Mesendoderm (in vitro differentiated cells): ENCODE data around the gene ABI3BP.

Experiments used
- DNase-seq: peaks from one replicate; pipeline ENCODE4 v3.0.0; 2013
- H2AK5ac ChIP-seq: 2 replicates; pipeline ENCODE4 v1.6.1; 2013; ENCODE audit warnings: low read length, inconsistent platforms
- H2BK120ac ChIP-seq: 2 replicates; pipeline ENCODE4 v1.6.1; 2013; ENCODE audit warnings: low read depth, mild to moderate bottlenecking, low read length, moderate library complexity, mixed read lengths
- H2BK15ac ChIP-seq: replicated peaks from 2 replicates; pipeline ENCODE4 v1.6.1; 2013; ENCODE audit warnings: low read depth, mild to moderate bottlenecking, moderate library complexity
- H2BK5ac ChIP-seq: 2 replicates; pipeline ENCODE4 v1.6.1; 2013; ENCODE audit warnings: low read length, inconsistent platforms
- H3K18ac ChIP-seq: 2 replicates; pipeline ENCODE4 v1.6.1; 2013; ENCODE audit warnings: mild to moderate bottlenecking, low read length, mixed read lengths
- H3K23ac ChIP-seq: one replicate; pipeline ENCODE4 v1.6.1; 2013; ENCODE audit warnings: low read length
- H3K27ac ChIP-seq: 2 replicates; pipeline ENCODE4 v1.5.1; 2013; ENCODE audit warnings: low read depth, mild to moderate bottlenecking, inconsistent platforms, low read length, moderate library complexity
- H3K27me3 ChIP-seq: 2 replicates; pipeline ENCODE4 v1.6.1; 2013; ENCODE audit warnings: low read length, control low read depth, mild to moderate bottlenecking, inconsistent platforms; ENCODE audit not compliant: insufficient read depth, poor library complexity
- H3K36me3 ChIP-seq: 2 replicates; pipeline ENCODE4 v1.6.1; 2013; ENCODE audit warnings: low read length, inconsistent platforms; ENCODE audit not compliant: control insufficient read depth, insufficient read depth
- H3K4ac ChIP-seq: one replicate; pipeline ENCODE4 v1.6.1; 2013; ENCODE audit warnings: low read depth, mild to moderate bottlenecking, low read length, moderate library complexity
- H3K4me1 ChIP-seq: 2 replicates; pipeline ENCODE4 v1.6.1; 2013; ENCODE audit warnings: low read depth, low read length, inconsistent platforms; ENCODE audit not compliant: control insufficient read depth
- H3K4me2 ChIP-seq: 2 replicates; pipeline ENCODE4 v1.6.1; 2013; ENCODE audit warnings: low read length
- H3K4me3 ChIP-seq: 2 replicates; pipeline ENCODE4 v1.5.1; 2013; ENCODE audit warnings: mild to moderate bottlenecking, low read length
- H3K56ac ChIP-seq: one replicate; pipeline ENCODE4 v1.6.1; 2013; ENCODE audit warnings: low read length
- H3K79me1 ChIP-seq: 2 replicates; pipeline ENCODE4 v1.6.1; 2013; ENCODE audit warnings: low read length, inconsistent platforms
- H3K79me2 ChIP-seq: 2 replicates; pipeline ENCODE4 v1.6.1; 2013; ENCODE audit warnings: mild to moderate bottlenecking, low read length; ENCODE audit not compliant: control insufficient read depth, insufficient read depth
- H3K9ac ChIP-seq: 2 replicates; pipeline ENCODE4 v1.6.1; 2013; ENCODE audit warnings: low read length, inconsistent platforms
- H4K5ac ChIP-seq: one replicate; pipeline ENCODE4 v1.6.1; 2013; ENCODE audit warnings: low read length
- H4K8ac ChIP-seq: one replicate; pipeline ENCODE4 v1.6.1; 2013; ENCODE audit warnings: low read depth, mild to moderate bottlenecking, control low read depth, low read length, moderate library complexity
- WGBS: extraction: QIAGEN DNeasy Blood & Tissue Kit; methylation state at CpG from one replicate; pipeline ENCODE4 v1.1.7; 2013; ENCODE audit warnings: low lambda C conversion rate, missing lambda C conversion rate; ENCODE audit not compliant: insufficient coverage; ENCODE audit errors: extremely low coverage; 5-methylcytosine and 5-hydroxymethylcytosine counted together

ABI3BP gene

DNA sequence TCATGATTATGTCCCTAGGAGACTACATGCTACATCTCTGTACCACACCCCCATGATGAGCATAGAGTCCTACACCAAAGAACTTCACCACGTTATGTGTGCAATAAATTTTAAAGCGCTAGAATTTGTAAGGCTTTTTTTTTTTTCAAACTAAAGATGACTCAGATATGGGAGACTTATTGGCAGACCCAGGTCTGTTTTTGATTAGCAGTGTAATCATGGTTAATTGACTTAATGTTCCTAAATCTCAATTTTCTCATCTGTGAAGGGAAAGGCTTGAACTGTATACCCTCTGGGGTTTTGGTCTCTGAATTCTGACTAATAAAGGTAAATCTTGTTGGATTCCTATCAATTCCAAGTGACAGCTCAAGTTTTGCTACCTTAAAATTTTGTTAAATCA, 26.4 kb downstream of the ABI3BP start:
- H3K4ac ChIP-seq, result no peak overlapping the region
- no peak overlapping the region for H3K18ac ChIP-seq
- H4K5ac ChIP-seq, result no peak overlapping the region
- H2BK15ac ChIP-seq, result no peak overlapping the region
- H4K8ac ChIP-seq, result no peak overlapping the region
- no peaks in the 10 kb centered on the region for H3K79me2 ChIP-seq
- no peak overlapping the region for H3K4me2 ChIP-seq
- no peaks in the 10 kb centered on the region for H3K36me3 ChIP-seq
- no CpG with 5 or more reads among the region's 2 CpGs for WGBS
- H3K56ac ChIP-seq, result no peak overlapping the region
- no peak overlapping the region for H3K9ac ChIP-seq
- no peak overlapping the region for H3K27ac ChIP-seq
- H3K4me1 ChIP-seq, result no peaks in the 10 kb centered on the region
- H3K79me1 ChIP-seq, result no peaks in the 10 kb centered on the region
- H2BK120ac ChIP-seq, result no peak overlapping the region
- no peak overlapping the region for H3K23ac ChIP-seq
- H2AK5ac ChIP-seq, result no peak overlapping the region
- H3K27me3 ChIP-seq, result no peaks in the 10 kb centered on the region
- no peak for DNase-seq
- no peak overlapping the region for H3K4me3 ChIP-seq
- no peak overlapping the region for H2BK5ac ChIP-seq

DNA sequence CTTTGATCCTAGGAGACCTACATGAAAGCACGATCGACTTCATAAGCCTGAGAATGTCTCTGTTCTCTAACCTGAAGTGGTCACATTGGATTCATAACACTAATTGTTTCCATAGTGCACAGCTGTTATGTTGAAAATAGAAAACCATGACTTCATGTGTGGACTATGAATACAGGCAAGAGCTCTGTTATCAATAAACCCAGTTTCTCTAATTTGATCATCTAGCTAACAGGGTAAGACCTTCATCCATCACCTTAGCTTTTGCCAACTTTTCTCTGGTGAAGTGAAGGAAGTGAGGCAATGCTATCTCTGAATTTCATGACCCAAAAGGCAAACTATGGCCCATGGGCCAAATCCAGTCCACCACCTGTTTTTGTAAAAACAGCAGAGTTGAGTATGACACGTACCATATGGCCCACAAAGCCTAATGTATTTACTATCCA, 27.2 kb downstream of the ABI3BP start:
- H3K9ac ChIP-seq, result no peak overlapping the region
- DNase-seq, result no peak
- no peak overlapping the region for H3K27ac ChIP-seq
- H3K79me2 ChIP-seq, result no peaks in the 10 kb centered on the region
- H3K27me3 ChIP-seq, result no peaks in the 10 kb centered on the region
- no peak overlapping the region for H2BK120ac ChIP-seq
- H2BK15ac ChIP-seq, result no peak overlapping the region
- no peak overlapping the region for H3K23ac ChIP-seq
- H4K5ac ChIP-seq, result no peak overlapping the region
- H2AK5ac ChIP-seq, result no peak overlapping the region
- H2BK5ac ChIP-seq, result no peak overlapping the region
- H3K56ac ChIP-seq, result no peak overlapping the region
- H3K79me1 ChIP-seq, result no peaks in the 10 kb centered on the region
- no peak overlapping the region for H3K4me3 ChIP-seq
- H3K4ac ChIP-seq, result no peak overlapping the region
- H3K18ac ChIP-seq, result no peak overlapping the region
- H4K8ac ChIP-seq, result no peak overlapping the region
- H3K4me1 ChIP-seq, result no peaks in the 10 kb centered on the region
- no CpG with 5 or more reads among the region's 3 CpGs for WGBS
- no peaks in the 10 kb centered on the region for H3K36me3 ChIP-seq
- no peak overlapping the region for H3K4me2 ChIP-seq

DNA sequence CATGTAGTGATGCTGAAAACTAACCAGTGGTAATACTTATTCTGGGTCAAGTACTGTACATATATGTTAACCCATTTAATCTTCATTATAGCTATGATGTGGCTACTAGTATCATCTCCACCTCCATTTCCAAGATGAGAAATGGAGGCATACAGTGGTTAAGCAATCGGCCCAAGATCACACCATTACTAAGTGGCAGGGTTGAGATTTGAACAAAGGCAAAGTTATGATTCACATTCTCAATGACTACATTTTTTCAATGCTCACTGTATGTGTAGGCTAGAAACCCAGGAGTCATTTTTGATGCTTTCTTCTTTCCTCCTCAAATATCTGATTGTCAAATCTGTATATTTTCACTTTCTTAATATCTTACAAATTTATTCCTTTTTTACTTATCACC, 30.2 kb downstream of the ABI3BP start:
- Histone ChIP-seq H2BK15ac (no peak overlapping the region), H3K4me1 (no peaks in the 10 kb centered on the region), H3K56ac (no peak overlapping the region), H3K27me3 (no peaks in the 10 kb centered on the region), H3K79me1 (no peaks in the 10 kb centered on the region), H3K9ac (no peak overlapping the region), H3K4me2 (no peak overlapping the region), H2BK120ac (no peak overlapping the region), H3K23ac (no peak overlapping the region), H2BK5ac (no peak overlapping the region), H3K4ac (no peak overlapping the region), H3K4me3 (no peak overlapping the region), H4K8ac (no peak overlapping the region), H4K5ac (no peak overlapping the region), H3K79me2 (no peaks in the 10 kb centered on the region), H3K27ac (no peak overlapping the region), H3K36me3 (no peaks in the 10 kb centered on the region), H3K18ac (no peak overlapping the region), H2AK5ac (no peak overlapping the region)
- no CpG with 5 or more reads among the region's 1 CpG for WGBS
- no peak for DNase-seq

DNA sequence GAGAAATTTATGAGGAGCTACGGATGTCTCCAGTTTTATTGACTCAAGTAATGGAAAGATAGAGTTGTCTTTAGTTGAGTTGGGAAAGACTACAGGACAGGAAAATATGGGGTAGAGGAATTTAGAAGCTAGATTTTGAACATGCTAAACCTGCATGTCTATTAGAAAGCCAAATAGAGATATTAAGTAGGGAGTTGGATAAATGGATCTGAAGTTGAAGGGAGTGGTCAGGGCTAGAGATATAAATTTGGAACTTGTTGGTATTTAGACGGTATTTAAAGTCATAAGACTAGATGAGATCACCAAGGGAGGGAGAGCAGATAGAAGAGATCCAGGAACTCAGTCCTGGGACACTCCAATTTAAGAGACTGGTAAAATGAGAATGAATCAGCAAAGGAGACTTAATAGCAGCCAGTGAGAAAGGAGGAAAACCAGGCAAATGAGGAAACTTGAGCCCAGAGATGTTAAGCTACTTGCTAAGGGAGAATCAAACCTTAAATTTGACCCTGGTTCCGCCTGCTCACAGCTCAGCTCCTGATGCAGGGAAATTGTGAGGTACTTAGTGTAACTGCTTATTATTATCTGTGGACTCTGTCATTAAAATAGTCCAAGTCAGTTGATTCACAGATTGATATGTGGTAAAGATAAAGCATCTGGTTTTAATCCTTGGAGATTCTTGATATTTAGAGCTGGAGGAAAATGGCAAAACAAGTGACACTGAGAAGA, 35.8 kb downstream of the ABI3BP start:
- no peaks in the 10 kb centered on the region for H3K79me1 ChIP-seq
- no peak overlapping the region for H3K18ac ChIP-seq
- H3K4me3 ChIP-seq, result no peak overlapping the region

DNA sequence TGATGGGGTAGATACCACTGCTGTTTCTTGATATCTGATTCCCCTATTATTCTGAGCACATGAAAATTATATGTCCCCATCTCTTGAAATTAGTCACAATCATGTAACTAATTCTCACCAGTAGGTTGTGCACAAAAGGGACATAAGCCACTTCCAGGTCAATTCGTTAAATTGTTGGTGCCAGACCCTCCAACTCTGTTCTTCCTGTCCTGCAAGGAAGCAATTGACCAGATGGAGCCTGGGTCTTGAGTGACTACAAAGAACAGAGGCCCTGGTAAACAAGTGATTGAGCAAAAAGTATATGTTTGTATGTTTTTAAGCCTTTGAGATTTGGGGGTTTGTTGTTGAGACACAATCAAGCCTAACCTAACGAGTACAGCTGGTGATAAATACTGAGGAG, 36.9 kb downstream of the ABI3BP start:
- Histone ChIP-seq H3K79me1 (no peaks in the 10 kb centered on the region), H4K5ac (no peak overlapping the region), H4K8ac (no peak overlapping the region), H3K4me1 (no peaks in the 10 kb centered on the region), H2BK15ac (no peak overlapping the region), H3K4me3 (no peak overlapping the region), H3K23ac (no peak overlapping the region), H3K36me3 (no peaks in the 10 kb centered on the region), H2BK120ac (no peak overlapping the region), H3K4me2 (no peak overlapping the region), H3K79me2 (no peaks in the 10 kb centered on the region), H2BK5ac (no peak overlapping the region), H3K56ac (no peak overlapping the region), H2AK5ac (no peak overlapping the region), H3K27me3 (no peaks in the 10 kb centered on the region), H3K4ac (no peak overlapping the region), H3K18ac (no peak overlapping the region), H3K27ac (no peak overlapping the region), H3K9ac (no peak overlapping the region)
- WGBS, result no CpG with 5 or more reads among the region's 2 CpGs
- DNase-seq, result no peak

More for the DNA sequence above, 35.8 kb downstream of the ABI3BP start:
- Histone ChIP-seq H2BK5ac (no peak overlapping the region), H3K4me2 (no peak overlapping the region), H3K4ac (no peak overlapping the region), H3K79me2 (no peaks in the 10 kb centered on the region), H3K4me1 (no peaks in the 10 kb centered on the region), H3K27ac (no peak overlapping the region), H2BK120ac (no peak overlapping the region), H3K36me3 (no peaks in the 10 kb centered on the region), H2BK15ac (no peak overlapping the region), H3K56ac (no peak overlapping the region), H3K9ac (no peak overlapping the region), H4K8ac (no peak overlapping the region), H2AK5ac (no peak overlapping the region), H4K5ac (no peak overlapping the region), H3K23ac (no peak overlapping the region), H3K27me3 (no peaks in the 10 kb centered on the region)
- WGBS, result no CpG with 5 or more reads among the region's 3 CpGs
- no peak for DNase-seq

DNA sequence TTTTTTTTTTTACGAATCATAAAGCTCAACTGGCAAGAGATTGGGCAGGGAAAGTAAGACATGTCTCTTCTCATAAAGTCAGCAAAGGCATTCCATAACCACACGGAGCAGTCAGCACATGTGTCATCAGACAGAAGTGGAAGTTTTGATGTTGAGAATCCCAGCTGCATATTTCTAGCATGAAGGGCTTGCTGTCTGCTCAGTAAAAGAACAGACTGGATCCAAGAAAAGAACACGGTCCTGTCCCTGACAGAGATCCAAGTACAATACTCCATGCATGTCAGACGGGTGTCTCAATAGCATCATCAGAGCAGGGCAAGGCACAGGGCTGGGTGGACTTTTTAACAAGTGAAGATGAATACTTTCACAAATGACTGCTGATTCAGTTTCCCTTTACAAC, 38.2 kb downstream of the ABI3BP start:
- H3K18ac ChIP-seq, result no peak overlapping the region
- no peak overlapping the region for H3K4ac ChIP-seq
- no peak overlapping the region for H3K27ac ChIP-seq
- no peak overlapping the region for H4K8ac ChIP-seq
- no peak overlapping the region for H3K9ac ChIP-seq
- H3K27me3 ChIP-seq, result no peaks in the 10 kb centered on the region
- no peak overlapping the region for H3K23ac ChIP-seq
- H3K79me2 ChIP-seq, result no peaks in the 10 kb centered on the region
- no peak overlapping the region for H2AK5ac ChIP-seq
- H2BK15ac ChIP-seq, result no peak overlapping the region
- no CpG with 5 or more reads among the region's 4 CpGs for WGBS
- no peak overlapping the region for H3K56ac ChIP-seq
- no peaks in the 10 kb centered on the region for H3K4me1 ChIP-seq
- no peak overlapping the region for H2BK5ac ChIP-seq
- H3K79me1 ChIP-seq, result no peaks in the 10 kb centered on the region
- no peak overlapping the region for H2BK120ac ChIP-seq
- no peak for DNase-seq
- no peak overlapping the region for H3K4me3 ChIP-seq
- no peaks in the 10 kb centered on the region for H3K36me3 ChIP-seq
- no peak overlapping the region for H3K4me2 ChIP-seq
- no peak overlapping the region for H4K5ac ChIP-seq
